Measurements from ENCODE around the gene CCDC57. TPM values are rescaled to one million over a fixed set of nuclear protein-coding genes. Genes with fewer than 3 reads are reported as not detected.

The CCDC57 gene
- total and polyA plus RNA-seq, 9 of the 15 experiments (the other 6 are each of a cell fraction or from before 2014, with no cell fraction given), result 0.83 to 36.2 (median 13.6) TPM

DNA sequence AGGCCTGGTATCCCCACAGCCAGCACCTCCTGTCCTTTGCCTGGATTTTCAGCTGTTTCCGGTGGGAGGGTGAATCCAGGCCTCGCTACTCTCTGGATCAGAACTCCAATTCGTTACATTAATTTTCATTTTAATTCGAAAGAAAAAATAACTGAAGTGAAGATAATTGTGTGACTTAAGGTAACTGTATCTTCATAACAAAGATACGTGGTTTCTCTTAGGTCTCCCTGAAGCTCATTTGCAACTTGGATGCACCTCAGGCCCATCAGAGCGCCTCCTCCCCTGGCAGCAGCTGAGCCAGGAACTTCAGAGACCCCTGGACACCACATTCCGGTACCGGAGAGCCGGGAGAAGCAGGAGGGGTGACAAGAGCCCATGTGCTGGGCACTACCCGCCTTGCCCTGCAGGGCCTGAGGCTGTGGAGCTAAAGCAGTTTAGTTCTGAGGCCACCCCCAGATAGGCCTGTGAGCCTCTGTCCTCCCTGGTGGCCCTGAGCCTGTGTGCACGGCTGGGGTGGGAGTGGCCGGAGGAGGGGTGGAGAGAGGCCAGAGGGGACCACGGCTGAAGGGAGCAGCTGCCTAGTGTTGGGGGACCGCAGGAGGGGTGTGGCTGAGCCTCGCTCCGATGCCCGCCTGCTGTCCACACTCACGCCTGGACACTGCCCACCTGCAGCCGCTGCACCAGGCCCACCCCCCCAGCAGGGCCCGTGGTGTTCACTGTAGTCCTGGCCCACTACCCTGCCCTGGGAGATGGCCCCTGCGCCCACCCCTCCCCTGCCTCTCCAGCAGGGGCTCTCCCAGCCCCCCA lies 135.7 kb downstream of the CCDC57 start (continued):
- TF ChIP-seq, protein P1, sequence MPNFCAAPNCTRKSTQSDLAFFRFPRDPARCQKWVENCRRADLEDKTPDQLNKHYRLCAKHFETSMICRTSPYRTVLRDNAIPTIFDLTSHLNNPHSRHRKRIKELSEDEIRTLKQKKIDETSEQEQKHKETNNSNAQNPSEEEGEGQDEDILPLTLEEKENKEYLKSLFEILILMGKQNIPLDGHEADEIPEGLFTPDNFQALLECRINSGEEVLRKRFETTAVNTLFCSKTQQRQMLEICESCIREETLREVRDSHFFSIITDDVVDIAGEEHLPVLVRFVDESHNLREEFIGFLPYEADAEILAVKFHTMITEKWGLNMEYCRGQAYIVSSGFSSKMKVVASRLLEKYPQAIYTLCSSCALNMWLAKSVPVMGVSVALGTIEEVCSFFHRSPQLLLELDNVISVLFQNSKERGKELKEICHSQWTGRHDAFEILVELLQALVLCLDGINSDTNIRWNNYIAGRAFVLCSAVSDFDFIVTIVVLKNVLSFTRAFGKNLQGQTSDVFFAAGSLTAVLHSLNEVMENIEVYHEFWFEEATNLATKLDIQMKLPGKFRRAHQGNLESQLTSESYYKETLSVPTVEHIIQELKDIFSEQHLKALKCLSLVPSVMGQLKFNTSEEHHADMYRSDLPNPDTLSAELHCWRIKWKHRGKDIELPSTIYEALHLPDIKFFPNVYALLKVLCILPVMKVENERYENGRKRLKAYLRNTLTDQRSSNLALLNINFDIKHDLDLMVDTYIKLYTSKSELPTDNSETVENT (CRISPR knock-in tag; IDR thresholded peaks at IDR 0.05), result peak; percentile 36; the same call in 1 of the 2 replicates
- TF ChIP-seq POLR3A (IDR thresholded peaks at IDR 0.05; ENCODE audit: borderline replicate concordance, extremely low read depth, insufficient read depth, insufficient read length), result no peak
- TF ChIP-seq MTA3 (IDR thresholded peaks at IDR 0.05; ENCODE audit: borderline replicate concordance), result no peak
- peak; percentile 86 for TF ChIP-seq POLR2AphosphoS2 (IDR thresholded peaks at IDR 0.05; ENCODE audit: low read length)
- TF ChIP-seq ZBTB8A (IDR thresholded peaks at IDR 0.05; ENCODE audit: partially characterized antibody), result no peak
- TF ChIP-seq, protein P2, sequence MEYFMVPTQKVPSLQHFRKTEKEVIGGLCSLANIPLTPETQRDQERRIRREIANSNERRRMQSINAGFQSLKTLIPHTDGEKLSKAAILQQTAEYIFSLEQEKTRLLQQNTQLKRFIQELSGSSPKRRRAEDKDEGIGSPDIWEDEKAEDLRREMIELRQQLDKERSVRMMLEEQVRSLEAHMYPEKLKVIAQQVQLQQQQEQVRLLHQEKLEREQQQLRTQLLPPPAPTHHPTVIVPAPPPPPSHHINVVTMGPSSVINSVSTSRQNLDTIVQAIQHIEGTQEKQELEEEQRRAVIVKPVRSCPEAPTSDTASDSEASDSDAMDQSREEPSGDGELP (CRISPR knock-in tag; IDR thresholded peaks at IDR 0.05; ENCODE audit: borderline replicate concordance), result 0 out of 2 replicates have a peak, but pooled peaks have one; percentile 9
- TF ChIP-seq STAT5A (IDR thresholded peaks at IDR 0.05; ENCODE audit: borderline replicate concordance, low read length), result no peak
- no peak for TF ChIP-seq CSDE1 (IDR thresholded peaks at IDR 0.05)
- TF ChIP-seq ILF3 (IDR thresholded peaks at IDR 0.05; ENCODE audit: borderline replicate concordance), result peak; percentile 30; the same call in 1 of the 2 replicates
- TF ChIP-seq, protein P3, sequence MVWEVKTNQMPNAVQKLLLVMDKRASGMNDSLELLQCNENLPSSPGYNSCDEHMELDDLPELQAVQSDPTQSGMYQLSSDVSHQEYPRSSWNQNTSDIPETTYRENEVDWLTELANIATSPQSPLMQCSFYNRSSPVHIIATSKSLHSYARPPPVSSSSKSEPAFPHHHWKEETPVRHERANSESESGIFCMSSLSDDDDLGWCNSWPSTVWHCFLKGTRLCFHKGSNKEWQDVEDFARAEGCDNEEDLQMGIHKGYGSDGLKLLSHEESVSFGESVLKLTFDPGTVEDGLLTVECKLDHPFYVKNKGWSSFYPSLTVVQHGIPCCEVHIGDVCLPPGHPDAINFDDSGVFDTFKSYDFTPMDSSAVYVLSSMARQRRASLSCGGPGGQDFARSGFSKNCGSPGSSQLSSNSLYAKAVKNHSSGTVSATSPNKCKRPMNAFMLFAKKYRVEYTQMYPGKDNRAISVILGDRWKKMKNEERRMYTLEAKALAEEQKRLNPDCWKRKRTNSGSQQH (CRISPR knock-in tag; IDR thresholded peaks at IDR 0.05), result 0 out of 2 replicates have a peak, but pooled peaks have one; percentile 8
- 0 out of 2 replicates have a peak, but pooled peaks have one; percentile 31 for TF ChIP-seq XRCC5 (IDR thresholded peaks at IDR 0.05; ENCODE audit: low read depth, low read length)
- TF ChIP-seq CCNT2 (IDR thresholded peaks at IDR 0.05; ENCODE audit: borderline replicate concordance, extremely low read depth, insufficient read length, low read depth, low read length), result peak; percentile 63
- no peak for TF ChIP-seq GABPB2 (CRISPR knock-in tag; conservative IDR thresholded peaks at IDR 0.05)
- peak; percentile 6 for TF ChIP-seq TAF1 (IDR thresholded peaks at IDR 0.05; ENCODE audit: control insufficient read depth, extremely low read depth, insufficient read depth, low read length, severe bottlenecking)
- TF ChIP-seq TBL1XR1 (IDR thresholded peaks at IDR 0.05; ENCODE audit: low read length in 2 of 2), result 0 out of 4 replicates have a peak, but pooled peaks of 1 of the 2 experiments have one; percentile 15
- no peak for TF ChIP-seq ZNF124 (CRISPR knock-in tag; IDR thresholded peaks at IDR 0.05)
- peak; percentile 64 for TF ChIP-seq POLR2A (conservative IDR thresholded peaks at IDR 0.05)
- TF ChIP-seq ZNF79 (CRISPR knock-in tag; IDR thresholded peaks at IDR 0.05; ENCODE audit: low read depth), result no peak
